NT2/D1 (cell line): ENCODE measurements around the gene SGPP2.

Experiments used
- SUZ12 ChIP-seq: IDR thresholded peaks from 2 replicates; pipeline ENCODE4 v1.6.1; 2011; ENCODE audit not compliant: insufficient read length, insufficient read depth; ENCODE audit errors: extremely low read depth
- ZNF274 ChIP-seq: IDR thresholded peaks from 2 replicates; pipeline ENCODE4 v1.6.1; 2011; ENCODE audit warnings: mild to moderate bottlenecking, low read depth, low read length

DNA sequence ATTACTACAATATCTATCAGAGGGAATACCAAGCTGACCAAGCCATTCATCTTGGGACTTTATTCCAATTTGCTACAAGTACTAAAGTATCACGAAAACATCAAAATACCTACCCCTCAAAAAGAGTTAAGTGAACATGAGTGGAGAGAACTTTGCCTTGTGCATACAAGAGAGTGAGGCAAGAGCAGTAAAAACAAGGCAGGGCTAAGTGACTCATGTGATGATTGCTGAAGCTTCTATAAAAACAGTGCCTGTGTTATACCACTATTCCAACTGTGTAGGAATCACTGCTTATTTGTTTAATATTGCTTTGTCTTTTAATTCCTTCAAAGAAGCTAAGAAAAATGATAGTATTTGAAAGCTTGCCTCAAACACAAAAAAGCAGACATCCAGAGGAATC, 170.3 kb downstream of the SGPP2 start:
- TF ChIP-seq SUZ12 (no peak), ZNF274 (no peak)
